H1 (cell line): Measurements from ENCODE around the gene AMPH. TPM values are rescaled to one million over a fixed set of nuclear protein-coding genes. Genes with fewer than 3 reads are reported as not detected.

Source experiments
- CHD7 ChIP-seq: fragments of 300-600 bp; sonication (generic); IDR thresholded peaks from 2 replicates; pipeline ENCODE4 v1.7.1; 2012; ENCODE audit warnings: low read length, moderate library complexity, mild to moderate bottlenecking, inconsistent platforms; ENCODE audit not compliant: insufficient replicate concordance
- JUN ChIP-seq: IDR thresholded peaks from 2 replicates; pipeline ENCODE4 v1.6.1; 2011; ENCODE audit warnings: low read depth, mild to moderate bottlenecking, improper control_type of control experiment, low read length
- KDM1A ChIP-seq: fragments of 200-600, 300-600 bp; sonication (generic); IDR thresholded peaks from 2 replicates; pipeline ENCODE4 v1.7.1; 2016; ENCODE audit warnings: mild to moderate bottlenecking, low read length, borderline replicate concordance
- RNF2 ChIP-seq: fragments of 200-900, 300-1000 bp; sonication (generic); IDR thresholded peaks from 2 replicates; pipeline ENCODE4 v1.7.1; 2016; ENCODE audit warnings: borderline replicate concordance, low read depth, mild to moderate bottlenecking, antibody characterized with exemption, low read length; ENCODE audit not compliant: poor library complexity, severe bottlenecking; ENCODE audit errors: missing control alignments
- polyA plus RNA-seq, 7 experiments: library from polyadenylated mRNA; depleted of rRNA in 3 of 7; stranded (reverse) in 5 of 7; unstranded in 2 of 7; fragments of >200 nt in 5 of 7; fragments of 200-250 nt in 2 of 7; gene quantifications; 1 replicate in 5 of 7; 2 replicates in 1 of 7; 4 replicates in 1 of 7; pipeline versions ENCODE4 v1.2.1 to v1.2.3, GENCODE V29; 2011 to 2013; ENCODE audit warnings: missing spikeins in 2 of 7, mixed read lengths in 2 of 7
- total RNA-seq: library from RNA; stranded (reverse); fragmentation: NEBNext Ultra II Directional; extraction: Animal tissue kit (Norgen Biotek cat#: 25700); gene quantifications from 2 replicates; pipeline ENCODE4 v1.2.1, GENCODE V29; 2021

AMPH gene
- total and polyA plus RNA-seq, 2 of the 8 experiments (the other 6 are each of a cell fraction or from before 2014, with no cell fraction given), result 7.3 to 12.2 TPM

GRCh38 chr7:38568497-38568896 lies 62.7 kb downstream of the AMPH start (continued):
- no peak for TF ChIP-seq CHD7
- TF ChIP-seq JUN, result no peak
- TF ChIP-seq KDM1A, result no peak
- no peak for TF ChIP-seq RNF2
